ENCODE measurements around the gene NSG2. TPM values are rescaled to one million over a fixed set of nuclear protein-coding genes. Genes with fewer than 3 reads are reported as not detected.

The NSG2 gene
- total RNA-seq, 1 donor from 2014 or later = 0.09 TPM

- no peaks in the 10 kb centered on the region for H3K79me2 ChIP-seq (ENCODE audit: insufficient read depth, low read length)
- H3K9me3 ChIP-seq (ENCODE audit: insufficient read depth, low read depth, low read length) = no peaks in the 10 kb centered on the region
- peaks cover 2% of the 10 kb centered on the region for H3K9me3 Mint-ChIP-seq (ENCODE audit: unreplicated experiment)
- FAIRE-seq (no peak), DNase-seq (ENCODE audit: low read depth) (no peak)
- no peaks in the 10 kb centered on the region for H3K4me1 ChIP-seq (ENCODE audit: insufficient read depth, low read length)
- H3K27ac ChIP-seq (ENCODE audit: low read depth, low read length) = no peak overlapping the region
- H2AFZ ChIP-seq (ENCODE audit: low read depth, low read length) = no peak overlapping the region
- no peaks in the 10 kb centered on the region for H3K36me3 ChIP-seq (ENCODE audit: insufficient read depth, low read length)
- H3K36me3 Mint-ChIP-seq (ENCODE audit: low read depth, unreplicated experiment) = no peaks in the 10 kb centered on the region
- H4K20me1 ChIP-seq (ENCODE audit: insufficient read depth, low read length) = no peaks in the 10 kb centered on the region
- TF ChIP-seq EZH2 (IDR thresholded peaks at IDR 0.05; ENCODE audit: insufficient read depth, low read length) (no peak), CTCF (IDR thresholded peaks at IDR 0.05; ENCODE audit: insufficient read depth, low read depth, low read length) (no peak)
- H3K27ac Mint-ChIP-seq (ENCODE audit: unreplicated experiment) = no peak overlapping the region
- H3K4me3 ChIP-seq (ENCODE audit: insufficient read depth, low read depth, low read length) = no peak overlapping the region
- no peaks in the 10 kb centered on the region for H3K4me1 Mint-ChIP-seq (ENCODE audit: low read depth, unreplicated experiment)
- peaks cover 31% of the 10 kb centered on the region for H3K27me3 Mint-ChIP-seq (ENCODE audit: low read depth, unreplicated experiment)
- no peak overlapping the region for H3K9ac ChIP-seq (ENCODE audit: low read length)
- no peak overlapping the region for H3K4me3 Mint-ChIP-seq (ENCODE audit: unreplicated experiment)
- H3K4me2 ChIP-seq (ENCODE audit: low read length) = no peak overlapping the region
- H3K27me3 ChIP-seq (ENCODE audit: insufficient read depth, low read length) = no peaks in the 10 kb centered on the region
Observed at GRCh38 chr5:174058433-174059122, 13.1 kb downstream of the NSG2 start.

- Histone ChIP-seq H3K27ac (ENCODE audit: low read depth, low read length) (no peak overlapping the region), H3K4me1 (ENCODE audit: insufficient read depth, low read length) (no peaks in the 10 kb centered on the region), H3K4me2 (ENCODE audit: low read length) (no peak overlapping the region), H3K9ac (ENCODE audit: low read length) (no peak overlapping the region), H3K9me3 (ENCODE audit: insufficient read depth, low read depth, low read length) (no peaks in the 10 kb centered on the region), H3K4me3 (ENCODE audit: insufficient read depth, low read depth, low read length) (no peak overlapping the region), H3K79me2 (ENCODE audit: insufficient read depth, low read length) (no peaks in the 10 kb centered on the region), H3K27me3 (ENCODE audit: insufficient read depth, low read length) (no peaks in the 10 kb centered on the region), H4K20me1 (ENCODE audit: insufficient read depth, low read length) (no peaks in the 10 kb centered on the region), H2AFZ (ENCODE audit: low read depth, low read length) (no peak overlapping the region), H3K36me3 (ENCODE audit: insufficient read depth, low read length) (no peaks in the 10 kb centered on the region)
- Mint-ChIP-seq H3K27me3 (ENCODE audit: low read depth, unreplicated experiment) (peaks cover 31% of the 10 kb centered on the region), H3K36me3 (ENCODE audit: low read depth, unreplicated experiment) (no peaks in the 10 kb centered on the region), H3K9me3 (ENCODE audit: unreplicated experiment) (peaks cover 2% of the 10 kb centered on the region), H3K4me1 (ENCODE audit: low read depth, unreplicated experiment) (no peaks in the 10 kb centered on the region), H3K4me3 (ENCODE audit: unreplicated experiment) (no peak overlapping the region), H3K27ac (ENCODE audit: unreplicated experiment) (no peak overlapping the region)
- FAIRE-seq = no peak
- no peak for DNase-seq (ENCODE audit: low read depth)
- TF ChIP-seq CTCF (IDR thresholded peaks at IDR 0.05; ENCODE audit: insufficient read depth, low read depth, low read length) (no peak), EZH2 (IDR thresholded peaks at IDR 0.05; ENCODE audit: insufficient read depth, low read length) (no peak)
Observed at GRCh38 chr5:174059247-174059646, 13.7 kb downstream of the NSG2 start.

GRCh38 chr5:174063082-174063756 is 17.7 kb downstream of the NSG2 start:
- FAIRE-seq (no peak), DNase-seq (ENCODE audit: low read depth) (no peak)
- no peaks in the 10 kb centered on the region for H3K27me3 ChIP-seq (ENCODE audit: insufficient read depth, low read length)
- no peaks in the 10 kb centered on the region for H3K9me3 ChIP-seq (ENCODE audit: insufficient read depth, low read depth, low read length)
- H3K79me2 ChIP-seq (ENCODE audit: insufficient read depth, low read length) = no peaks in the 10 kb centered on the region
- H3K4me3 Mint-ChIP-seq (ENCODE audit: unreplicated experiment) = no peak overlapping the region
- no peaks in the 10 kb centered on the region for H4K20me1 ChIP-seq (ENCODE audit: insufficient read depth, low read length)
- H3K4me3 ChIP-seq (ENCODE audit: insufficient read depth, low read depth, low read length) = no peak overlapping the region
- H3K4me1 ChIP-seq (ENCODE audit: insufficient read depth, low read length) = no peaks in the 10 kb centered on the region
- no peak overlapping the region for H3K4me2 ChIP-seq (ENCODE audit: low read length)
- H3K9ac ChIP-seq (ENCODE audit: low read length) = no peak overlapping the region
- H3K36me3 ChIP-seq (ENCODE audit: insufficient read depth, low read length) = no peaks in the 10 kb centered on the region
- H3K36me3 Mint-ChIP-seq (ENCODE audit: low read depth, unreplicated experiment) = no peaks in the 10 kb centered on the region
- peaks cover 5% of the 10 kb centered on the region for H3K4me1 Mint-ChIP-seq (ENCODE audit: low read depth, unreplicated experiment)
- no peak overlapping the region for H3K27ac ChIP-seq (ENCODE audit: low read depth, low read length)
- H3K27me3 Mint-ChIP-seq (ENCODE audit: low read depth, unreplicated experiment) = peaks cover 28% of the 10 kb centered on the region
- H2AFZ ChIP-seq (ENCODE audit: low read depth, low read length) = no peak overlapping the region
- H3K9me3 Mint-ChIP-seq (ENCODE audit: unreplicated experiment) = peaks cover 4% of the 10 kb centered on the region
- no peak overlapping the region for H3K27ac Mint-ChIP-seq (ENCODE audit: unreplicated experiment)
- TF ChIP-seq EZH2 (IDR thresholded peaks at IDR 0.05; ENCODE audit: insufficient read depth, low read length) = no peak
- no peak for TF ChIP-seq CTCF (IDR thresholded peaks at IDR 0.05; ENCODE audit: insufficient read depth, low read depth, low read length)

Data from astrocyte (in vitro differentiated cells and primary cell).